Tibial nerve (tissue), 3 donors: ENCODE data around the gene JAK1.

Experiments
- POLR2A ChIP-seq, 2 donors: fragments of 450-650 bp; IDR thresholded peaks; one replicate each; pipeline ENCODE4 v1.6.1; 2017; ENCODE audit warnings: antibody characterized with exemption in 2 of 2, mild to moderate bottlenecking in 2 of 2, moderate library complexity in 2 of 2
- TF ChIP-seq, protein P1 (sequence below), 5 experiments: fragments of 200-600 bp in 3 of 5; fragments of 450-650 bp in 2 of 5; sonication (generic) in 3 of 5; IDR thresholded peaks; one replicate each; pipeline ENCODE4 v1.5.1; 2016 to 2019; ENCODE audit warnings: antibody characterized with exemption in 5 of 5, mild to moderate bottlenecking in 3 of 5, moderate library complexity in 2 of 5

DNA sequence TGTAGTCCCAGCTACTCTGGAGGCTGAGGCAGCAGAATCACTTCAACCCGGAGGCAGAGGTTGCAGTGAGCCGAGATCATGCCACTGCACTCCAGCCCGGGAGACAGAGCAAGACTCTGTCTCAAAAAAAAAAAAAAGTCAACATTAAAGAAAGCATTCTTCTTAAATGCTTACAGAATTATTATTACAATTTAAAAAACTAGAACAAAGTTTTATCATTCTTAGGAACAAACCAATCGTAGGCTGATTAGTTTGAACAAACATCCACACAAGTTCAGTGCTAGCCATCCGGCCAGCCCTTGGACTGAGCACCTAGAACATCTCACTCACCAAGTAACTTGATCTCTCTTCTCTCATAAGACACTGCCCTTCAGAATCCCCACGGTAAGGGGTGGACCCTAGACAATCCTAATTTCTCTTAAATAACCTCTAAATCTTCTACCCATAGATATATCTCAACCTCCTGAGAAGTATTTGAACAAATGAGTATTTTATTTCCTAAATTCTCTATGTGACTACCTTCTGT is 16.0 kb downstream of the JAK1 start:
- TF ChIP-seq POLR2A (IDR thresholded peaks at IDR 0.05): no peak
- TF ChIP-seq, protein P1, sequence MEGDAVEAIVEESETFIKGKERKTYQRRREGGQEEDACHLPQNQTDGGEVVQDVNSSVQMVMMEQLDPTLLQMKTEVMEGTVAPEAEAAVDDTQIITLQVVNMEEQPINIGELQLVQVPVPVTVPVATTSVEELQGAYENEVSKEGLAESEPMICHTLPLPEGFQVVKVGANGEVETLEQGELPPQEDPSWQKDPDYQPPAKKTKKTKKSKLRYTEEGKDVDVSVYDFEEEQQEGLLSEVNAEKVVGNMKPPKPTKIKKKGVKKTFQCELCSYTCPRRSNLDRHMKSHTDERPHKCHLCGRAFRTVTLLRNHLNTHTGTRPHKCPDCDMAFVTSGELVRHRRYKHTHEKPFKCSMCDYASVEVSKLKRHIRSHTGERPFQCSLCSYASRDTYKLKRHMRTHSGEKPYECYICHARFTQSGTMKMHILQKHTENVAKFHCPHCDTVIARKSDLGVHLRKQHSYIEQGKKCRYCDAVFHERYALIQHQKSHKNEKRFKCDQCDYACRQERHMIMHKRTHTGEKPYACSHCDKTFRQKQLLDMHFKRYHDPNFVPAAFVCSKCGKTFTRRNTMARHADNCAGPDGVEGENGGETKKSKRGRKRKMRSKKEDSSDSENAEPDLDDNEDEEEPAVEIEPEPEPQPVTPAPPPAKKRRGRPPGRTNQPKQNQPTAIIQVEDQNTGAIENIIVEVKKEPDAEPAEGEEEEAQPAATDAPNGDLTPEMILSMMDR (IDR thresholded peaks at IDR 0.05): no peak
